HUES64 (cell line): Measurements from ENCODE around the gene MRPL53.
"Not testable (repeated sequence)": the region's sequence is repeated elsewhere in the genome, so short reads cannot be mapped to it uniquely, and the experiment has no call there.

Source experiments
- H3K27ac ChIP-seq: 2 replicates; pipeline ENCODE4 v1.7.0; 2013; ENCODE audit warnings: low read depth, low read length, inconsistent platforms
- H3K27me3 ChIP-seq: 2 replicates; pipeline ENCODE4 v1.6.1; 2013; ENCODE audit warnings: mild to moderate bottlenecking, low read length; ENCODE audit not compliant: insufficient read depth
- H3K36me3 ChIP-seq: 2 replicates; pipeline ENCODE4 v1.6.1; 2013; ENCODE audit warnings: mild to moderate bottlenecking, low read length; ENCODE audit not compliant: insufficient read depth
- H3K4me1 ChIP-seq: 2 replicates; pipeline ENCODE4 v1.6.1; 2013; ENCODE audit warnings: mild to moderate bottlenecking, low read length, moderate library complexity; ENCODE audit not compliant: insufficient read depth
- H3K4me3 ChIP-seq: 2 replicates; pipeline ENCODE4 v1.5.1; 2013; ENCODE audit warnings: mild to moderate bottlenecking, low read length, moderate library complexity
- H3K9ac ChIP-seq: 2 replicates; pipeline ENCODE4 v1.6.1; 2013; ENCODE audit warnings: mild to moderate bottlenecking, low read depth, low read length
- H3K9me3 ChIP-seq: 2 replicates; pipeline ENCODE4 v1.6.1; 2013; ENCODE audit warnings: low read depth, low read length; ENCODE audit not compliant: insufficient read depth
- WGBS: fragments of 150-250, 120-280 bp; methylation state at CpG from one replicate; pipeline ENCODE4 v1.1.7; 2013; ENCODE audit warnings: missing lambda C conversion rate; 5-methylcytosine and 5-hydroxymethylcytosine counted together

The MRPL53 gene

DNA sequence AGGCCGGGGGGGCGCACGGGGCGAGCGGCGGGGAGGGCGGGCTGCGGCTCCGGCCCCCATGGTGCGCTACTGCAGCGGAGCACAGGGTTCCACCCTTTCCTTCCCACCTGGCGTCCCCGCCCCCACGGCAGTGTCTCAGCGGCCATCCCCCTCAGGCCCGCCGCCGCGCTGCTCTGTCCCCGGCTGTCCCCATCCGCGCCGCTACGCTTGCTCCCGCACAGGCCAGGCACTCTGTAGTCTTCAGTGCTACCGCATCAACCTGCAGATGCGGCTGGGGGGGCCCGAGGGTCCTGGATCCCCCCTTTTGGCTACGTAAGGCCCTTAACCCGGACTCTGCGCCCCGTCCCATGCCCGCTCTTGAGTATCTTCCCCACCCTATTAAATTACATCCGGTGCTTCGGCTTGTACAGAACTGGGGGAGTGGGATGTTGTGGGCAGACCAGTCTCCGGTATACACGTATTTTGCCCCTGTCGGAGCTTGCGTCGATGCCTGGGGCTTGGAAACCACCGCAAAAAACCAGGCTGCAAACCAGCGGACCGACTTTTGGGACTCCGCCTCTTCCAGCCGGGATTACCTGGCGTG is 14.8 kb downstream of the MRPL53 start:
- Histone ChIP-seq H3K27me3 (no peaks in the 10 kb centered on the region), H3K4me3 (peak overlapping the region; percentile 75), H3K36me3 (peaks cover 16% of the 10 kb centered on the region), H3K9me3 (no peaks in the 10 kb centered on the region), H3K4me1 (peaks cover 8% of the 10 kb centered on the region), H3K9ac (peak overlapping the region; percentile 81), H3K27ac (peak overlapping the region; percentile 93)
- WGBS, result under 1% methylated on average over 46 of the region's 46 CpGs

GRCh38 chr2:74457129-74457548 is 15.3 kb downstream of the MRPL53 start:
- peak overlapping the region; percentile 75 for H3K4me3 ChIP-seq
- H3K9ac ChIP-seq, result peak overlapping the region; percentile 76
- no peaks in the 10 kb centered on the region for H3K27me3 ChIP-seq
- H3K27ac ChIP-seq, result peak overlapping the region; percentile 93; the same call in 1 of the 2 replicates
- WGBS, result 1% methylated on average over 27 of the region's 27 CpGs
- H3K4me1 ChIP-seq, result peaks cover 8% of the 10 kb centered on the region
- H3K36me3 ChIP-seq, result 0 out of 2 replicates have a peak, but pooled peaks cover 12% of the 10 kb centered on the region
- H3K9me3 ChIP-seq, result no peaks in the 10 kb centered on the region

- WGBS, result 3% methylated on average over 40 of the region's 40 CpGs
- peaks cover 8% of the 10 kb centered on the region for H3K4me1 ChIP-seq
Observed at GRCh38 chr2:74454654-74455511, 17.6 kb downstream of the MRPL53 start, which contains the start of gene INO80B. TSS of gene INO80B (plus strand) at chr2:74455087. CDS start at chr2:74455117, 30 bp downstream.

DNA sequence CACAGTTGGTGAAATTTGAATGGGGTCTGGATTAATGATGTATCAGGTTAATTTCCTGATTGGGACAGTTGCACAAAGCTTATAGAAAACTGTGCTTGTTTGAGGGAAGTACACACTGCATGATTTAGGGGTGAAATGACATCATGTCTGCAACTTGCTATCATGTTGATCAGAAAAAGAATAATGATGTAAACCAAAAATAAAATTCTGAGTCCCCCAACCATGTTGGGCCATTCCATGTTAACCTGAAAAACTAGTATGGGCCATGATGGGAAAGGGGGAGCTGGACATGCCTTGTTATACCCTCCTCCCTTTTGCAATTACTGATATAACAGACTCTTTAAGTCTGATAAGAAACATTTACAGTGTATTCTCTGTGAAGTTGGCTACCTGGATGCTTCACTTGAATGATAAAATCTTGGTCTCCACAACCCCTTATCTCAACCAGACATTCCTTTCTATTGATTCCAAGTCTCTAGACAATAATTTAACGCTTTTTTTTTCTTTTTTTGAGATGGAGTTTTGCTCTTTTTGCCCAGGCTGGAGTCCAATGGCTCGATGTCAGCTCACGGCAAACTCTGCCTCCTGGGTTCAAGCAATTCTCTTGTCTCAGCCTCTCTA is 21.8 kb downstream of the MRPL53 start:
- Histone ChIP-seq H3K27ac (no peak overlapping the region), H3K4me3 (no peak overlapping the region), H3K27me3 (no peaks in the 10 kb centered on the region), H3K9me3 (no peaks in the 10 kb centered on the region), H3K9ac (no peak overlapping the region), H3K36me3 (no peaks in the 10 kb centered on the region), H3K4me1 (no peaks in the 10 kb centered on the region)
- 100% methylated on average over 3 of the region's 3 CpGs for WGBS

More at GRCh38 chr2:74454654-74455511, 17.6 kb downstream of the MRPL53 start, which contains the start of gene INO80B:
- no peaks in the 10 kb centered on the region for H3K36me3 ChIP-seq
- no peaks in the 10 kb centered on the region for H3K9me3 ChIP-seq
- peak within 1 kb of the TSS; percentile 59 for H3K9ac ChIP-seq
- no peaks in the 10 kb centered on the region for H3K27me3 ChIP-seq
- peak within 1 kb of the TSS; percentile 75 for H3K4me3 ChIP-seq
- 0 out of 2 replicates have a peak within 1 kb of the TSS, but pooled peaks have one; percentile 15 for H3K27ac ChIP-seq

DNA sequence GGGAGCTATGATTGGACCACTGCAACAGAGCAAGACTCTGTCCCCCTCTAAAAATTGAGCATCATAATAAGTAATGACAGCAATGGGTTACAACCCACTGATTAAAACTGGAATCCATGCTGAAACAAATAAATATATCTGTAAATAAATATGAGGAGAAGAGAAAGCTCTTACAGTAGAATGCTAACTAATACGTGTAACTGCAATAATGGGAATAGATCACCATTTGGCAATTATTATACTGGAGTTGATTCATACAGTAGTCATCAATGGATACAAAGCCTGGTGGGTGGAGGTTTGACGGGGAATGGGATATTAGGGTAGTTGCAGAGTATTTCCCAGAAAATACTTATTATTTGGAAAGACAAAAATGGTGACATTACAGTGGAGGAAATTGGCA is 23.7 kb downstream of the MRPL53 start:
- Histone ChIP-seq H3K9me3 (no peaks in the 10 kb centered on the region), H3K27ac (no peak overlapping the region), H3K9ac (no peak overlapping the region), H3K36me3 (no peaks in the 10 kb centered on the region), H3K27me3 (peaks cover 4% of the 10 kb centered on the region; the same call in 1 of the 2 replicates), H3K4me1 (no peaks in the 10 kb centered on the region), H3K4me3 (no peak overlapping the region)
- 98% methylated on average over 2 of the region's 2 CpGs for WGBS

DNA sequence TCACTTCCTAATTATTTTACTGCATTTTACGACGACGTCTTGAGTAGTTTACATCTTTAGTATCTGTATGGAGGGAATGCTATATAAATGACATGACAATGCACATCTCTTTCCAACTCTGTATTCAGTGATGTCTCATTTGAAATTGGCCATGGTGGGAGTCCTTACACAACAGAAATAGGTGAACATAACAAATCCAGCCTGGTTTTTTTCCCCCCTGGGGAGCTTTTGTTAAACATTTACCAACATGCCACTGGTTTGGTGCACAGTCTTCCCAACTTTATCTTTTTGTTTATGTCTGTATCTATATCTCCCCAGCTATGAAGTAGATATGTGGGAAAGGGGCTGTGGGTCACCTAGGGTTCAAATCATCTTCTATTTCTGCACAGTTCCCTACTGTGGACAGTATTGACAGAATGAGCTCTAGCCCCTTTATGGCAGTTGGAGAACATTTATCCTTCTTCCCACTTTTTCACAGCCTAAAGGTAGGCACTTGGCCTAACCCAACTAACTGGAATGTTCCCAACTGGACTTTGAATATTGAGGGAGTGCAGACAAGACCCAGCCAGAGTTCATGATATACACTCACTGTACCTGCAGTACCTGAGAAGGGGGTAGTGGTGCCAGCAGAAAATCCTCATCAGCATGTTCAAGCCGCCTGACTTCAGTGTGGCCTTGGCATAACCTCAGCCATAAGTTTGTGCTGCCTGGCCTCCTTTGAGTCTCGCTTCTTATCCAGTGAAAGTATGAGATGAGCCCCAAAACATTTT is 25.1 kb downstream of the MRPL53 start:
- Histone ChIP-seq H3K27ac (no peak overlapping the region), H3K36me3 (no peaks in the 10 kb centered on the region), H3K27me3 (peaks cover 4% of the 10 kb centered on the region; the same call in 1 of the 2 replicates), H3K4me3 (no peak overlapping the region), H3K9ac (no peak overlapping the region), H3K9me3 (no peaks in the 10 kb centered on the region), H3K4me1 (no peaks in the 10 kb centered on the region)
- 96% methylated on average over 2 of the region's 5 CpGs for WGBS

DNA sequence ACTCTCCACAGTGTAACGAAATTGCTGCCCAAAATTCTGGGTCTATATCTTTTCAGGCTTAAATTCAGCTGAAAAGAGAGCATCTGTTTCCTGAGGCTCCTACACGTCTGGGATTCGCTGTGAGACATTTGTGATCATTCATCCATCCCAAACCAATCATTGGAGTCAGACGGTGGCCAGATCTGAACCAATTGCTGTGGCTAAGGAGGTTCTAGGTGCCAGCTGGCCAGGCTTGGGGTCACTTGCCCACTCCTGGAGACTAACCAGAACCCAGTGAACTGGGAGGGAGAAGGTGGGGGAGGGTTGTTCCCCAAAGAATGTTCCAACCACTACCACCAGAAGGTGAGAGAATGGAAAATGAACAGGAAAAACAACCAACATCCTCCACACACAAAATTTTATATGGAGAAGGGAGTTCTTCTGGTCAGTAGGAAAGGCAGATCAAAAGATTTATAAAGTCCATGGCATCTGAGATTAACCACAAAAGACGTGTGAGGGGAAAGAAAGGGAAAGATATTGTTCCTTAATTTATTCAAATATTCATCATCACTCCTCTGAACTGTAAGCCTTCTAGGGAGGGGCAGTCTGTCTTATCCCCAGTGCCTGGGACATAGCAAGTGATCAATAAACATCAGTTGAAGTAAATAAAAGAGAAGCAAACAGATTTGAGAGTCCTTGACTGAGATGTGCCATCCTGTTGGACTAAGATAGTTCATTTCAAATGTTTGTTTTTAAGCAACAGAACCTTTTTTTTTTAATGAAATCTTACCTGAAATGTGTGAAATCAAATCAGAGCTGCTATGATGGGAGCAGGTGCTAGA is 27.8 kb downstream of the MRPL53 start:
- Histone ChIP-seq H3K27ac (no peak overlapping the region), H3K4me3 (no peak overlapping the region), H3K27me3 (peaks cover 4% of the 10 kb centered on the region; the same call in 1 of the 2 replicates), H3K36me3 (no peaks in the 10 kb centered on the region), H3K9ac (no peak overlapping the region), H3K9me3 (no peaks in the 10 kb centered on the region), H3K4me1 (0 out of 2 replicates have a peak, but pooled peaks cover under 1% of the 10 kb centered on the region)
- WGBS, result 82% methylated on average over 4 of the region's 5 CpGs

GRCh38 chr2:74442483-74443297 is 29.8 kb downstream of the MRPL53 start:
- WGBS, result 80% methylated on average over 16 of the region's 16 CpGs
- Histone ChIP-seq H3K4me1 (peaks cover 21% of the 10 kb centered on the region), H3K27ac (peak overlapping the region; percentile 99; the same call in 1 of the 2 replicates), H3K4me3 (peak overlapping the region; percentile 72), H3K9ac (peak overlapping the region; percentile 87; the same call in 1 of the 2 replicates)
- H3K27me3 ChIP-seq, H3K36me3 ChIP-seq, H3K9me3 ChIP-seq: not testable (repeated sequence)

DNA sequence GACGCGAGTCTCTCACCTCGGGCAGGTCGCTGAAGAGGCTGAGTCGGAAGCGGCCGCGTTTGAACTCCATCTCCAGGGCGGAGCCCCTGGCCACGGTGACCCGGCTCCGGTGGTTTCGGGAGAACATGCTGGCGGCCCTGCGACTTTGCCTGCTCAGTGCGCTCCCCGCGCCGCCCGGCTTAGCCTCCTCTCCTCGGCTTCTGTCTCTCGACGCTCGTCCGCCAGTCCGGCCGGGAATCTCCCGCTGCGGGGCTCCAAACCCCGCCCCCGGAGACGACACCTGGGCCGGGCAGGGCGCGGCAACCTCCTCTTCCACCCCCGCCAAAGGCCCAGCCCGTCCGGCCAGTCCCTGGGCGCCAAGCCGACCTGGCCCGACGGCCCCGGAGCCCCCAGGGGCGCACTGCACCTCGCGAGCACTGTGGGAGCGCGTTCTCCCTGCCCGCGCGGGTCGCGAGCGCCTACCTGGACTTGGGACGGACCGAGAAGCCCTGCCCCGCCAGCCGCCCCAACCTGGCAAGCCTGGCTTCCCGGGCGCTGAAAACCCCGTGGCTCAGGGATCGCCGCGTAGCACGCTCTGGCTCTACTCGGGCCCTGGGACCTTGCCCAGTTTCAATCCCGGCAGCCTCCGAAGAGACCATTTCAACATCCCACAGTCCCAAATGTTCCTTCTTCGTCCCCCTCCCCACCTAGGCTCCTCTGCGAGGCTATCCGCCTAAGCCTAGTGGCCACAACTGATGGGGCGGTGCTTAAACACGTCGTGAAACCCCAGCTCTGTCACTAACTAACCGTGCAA is 30.6 kb downstream of the MRPL53 start, which contains the start of gene RTKN:
TSS of gene RTKN (minus strand) at position 248 of the 793 bp plus-strand sequence. CDS start at position 127, 121 bp downstream.
- peak within 1 kb of the TSS; percentile 72 for H3K4me3 ChIP-seq
- peak within 1 kb of the TSS; percentile 99 for H3K27ac ChIP-seq
- H3K9me3 ChIP-seq, result no peaks in the 10 kb centered on the region
- WGBS, result under 1% methylated on average over 75 of the region's 75 CpGs
- H3K4me1 ChIP-seq, result peaks cover 29% of the 10 kb centered on the region
- H3K9ac ChIP-seq, result peak within 1 kb of the TSS; percentile 87
- peaks cover 6% of the 10 kb centered on the region; the same call in 1 of the 2 replicates for H3K36me3 ChIP-seq
- peaks cover 4% of the 10 kb centered on the region; the same call in 1 of the 2 replicates for H3K27me3 ChIP-seq
